NOMO-1 (cell line): ENCODE results near the gene TMEM184A.
"Not testable (repeated sequence)": the region's sequence is repeated elsewhere in the genome, so short reads cannot be mapped to it uniquely, and the experiment has no call there.

ENCODE experiments used
- DNase-seq, 2 experiments: peaks; one replicate each; lab custom pipeline; 2025; ENCODE audit not compliant: unreplicated experiment in 2 of 2; lab: John Stamatoyannopoulos, UW

Gene TMEM184A

GRCh38 chr7:1529383-1530116 is 26.5 kb downstream of the TMEM184A start:
- no peak for DNase-seq

- DNase-seq: no peak
Measured at GRCh38 chr7:1526271-1526754, 29.7 kb downstream of the TMEM184A start.

GRCh38 chr7:1525409-1525808 is 30.6 kb downstream of the TMEM184A start:
- DNase-seq: no peak

GRCh38 chr7:1523844-1524243 is 32.2 kb downstream of the TMEM184A start:
- DNase-seq: no peak

GRCh38 chr7:1523208-1523607 is 32.8 kb downstream of the TMEM184A start:
- no peak for DNase-seq

GRCh38 chr7:1521456-1521855 is 34.5 kb downstream of the TMEM184A start:
- no peak for DNase-seq

GRCh38 chr7:1520539-1521234 is 35.3 kb downstream of the TMEM184A start:
- no peak for DNase-seq

- DNase-seq: not testable (repeated sequence)
Measured at GRCh38 chr7:1519322-1519922, 36.6 kb downstream of the TMEM184A start.

GRCh38 chr7:1516586-1517251 is 39.3 kb downstream of the TMEM184A start:
- no peak for DNase-seq

GRCh38 chr7:1515509-1515967 is 40.5 kb downstream of the TMEM184A start:
- not testable (repeated sequence) for DNase-seq

GRCh38 chr7:1514995-1515401 is 41.0 kb downstream of the TMEM184A start:
- DNase-seq: no peak

GRCh38 chr7:1514407-1514806 is 41.6 kb downstream of the TMEM184A start:
- DNase-seq: no peak

GRCh38 chr7:1513657-1514095 is 42.3 kb downstream of the TMEM184A start:
- DNase-seq: no peak

GRCh38 chr7:1512781-1513656 is 43.0 kb downstream of the TMEM184A start:
- DNase-seq: peak; percentile 83

- DNase-seq: no peak
Measured at GRCh38 chr7:1511444-1512422, 44.3 kb downstream of the TMEM184A start.

GRCh38 chr7:1510780-1511154 is 45.2 kb downstream of the TMEM184A start:
- no peak for DNase-seq

- no peak for DNase-seq
Measured at GRCh38 chr7:1509226-1509625, 46.8 kb downstream of the TMEM184A start.

GRCh38 chr7:1508277-1508758 is 47.7 kb downstream of the TMEM184A start:
- DNase-seq: no peak
